HCT116 (cell line): ENCODE measurements around the gene LCMT2. TPM values are rescaled to one million over a fixed set of nuclear protein-coding genes. Genes with fewer than 3 reads are reported as not detected.

ENCODE experiments used
- ATAC-seq: fragments of 200-7000 bp; cut with Tn5 transposase; 2 replicates; pipeline ENCODE4 v1.9.1; 2020; ENCODE audit warnings: mild to moderate bottlenecking, moderate library complexity
- BruUV-seq: library from RNA; stranded (reverse); fragments of 400-500 nt; replicated peaks from 2 replicates; lab custom pipeline; 2021; lab: Mats Ljungman, UMichigan
- CTCF ChIA-PET: fragments of 300-600 bp; sonication (Branson Sonifier 250); formaldehyde crosslinking; loops from one replicate; lab custom pipeline; 2021; ENCODE audit warnings: antibody characterized with exemption; lab: Charles Lee
- POLR2A ChIA-PET: fragments of 300-600, 350-600 bp; sonication (Branson Sonifier 250); formaldehyde crosslinking; loops from one replicate; lab custom pipeline; 2021; ENCODE audit warnings: antibody characterized with exemption; lab: Charles Lee
- RAD21 ChIA-PET, 2 experiments: fragments of 300-600 bp; sonication (Branson Sonifier 250); formaldehyde crosslinking; loops; one replicate each; lab custom pipeline; 2023; ENCODE audit warnings: low total read pairs in 2 of 2; ENCODE audit not compliant: uncharacterized antibody in 2 of 2, unreplicated experiment in 2 of 2, low non-redundant PET in 1 of 2; lab: Charles Lee
- DNase-seq: peaks from one replicate; pipeline ENCODE4 v3.0.0-alpha.2; 2010; ENCODE audit warnings: low read depth, low spot score
- H2AFZ ChIP-seq: fragments of 200-600 bp; shearing (Covaris generic), sonication (generic); 2 replicates; pipeline ENCODE4 v1.6.1; 2017; ENCODE audit warnings: low read depth, mixed run types, mixed read lengths, antibody characterized with exemption, low read length; ENCODE audit not compliant: poor library complexity, severe bottlenecking
- H3K27ac ChIP-seq: 2 replicates; pipeline ENCODE4 v1.5.1; 2012; ENCODE audit warnings: low read depth, low read length
- H3K27me3 ChIP-seq: fragments of 200-600 bp; sonication (generic); 2 replicates; pipeline ENCODE4 v1.6.1; 2016; ENCODE audit warnings: mixed run types, low read length, mixed read lengths; ENCODE audit not compliant: insufficient read depth
- H3K36me3 ChIP-seq, 2 experiments: fragments of 200-500 bp in 1 of 2; fragments of 200-600 bp in 1 of 2; sonication (Bioruptor generic) in 1 of 2; sonication (generic) in 1 of 2; 2 replicates each; pipeline versions ENCODE4 v1.5.1 to v1.6.1; 2014 to 2016; ENCODE audit warnings: low read length in 2 of 2, inconsistent platforms in 1 of 2, mixed read lengths in 1 of 2, mixed run types in 1 of 2; ENCODE audit not compliant: insufficient read depth in 2 of 2, control insufficient read depth in 1 of 2
- H3K4me1 ChIP-seq, 2 experiments: fragments of 200-600 bp in 1 of 2; sonication (generic) in 1 of 2; 2 replicates each; pipeline versions ENCODE4 v1.5.1 to v1.6.1; 2012 to 2017; ENCODE audit warnings: low read length in 2 of 2, inconsistent platforms in 1 of 2, mild to moderate bottlenecking in 1 of 2, mixed read lengths in 1 of 2, mixed run types in 1 of 2, moderate library complexity in 1 of 2; ENCODE audit not compliant: insufficient read depth in 2 of 2, control insufficient read depth in 1 of 2
- H3K4me2 ChIP-seq: fragments of 200-600 bp; sonication (generic); 2 replicates; pipeline ENCODE4 v1.6.1; 2017; ENCODE audit warnings: mixed run types, low read length, mixed read lengths
- H3K4me3 ChIP-seq, 2 experiments: fragments of 200-600 bp in 1 of 2; sonication (generic) in 1 of 2; replicated peaks in 1 of 2; 2 replicates each; pipeline ENCODE4 v1.5.1; 2011 to 2016; ENCODE audit warnings: low read length in 2 of 2, control low read depth in 1 of 2, low read depth in 1 of 2, mild to moderate bottlenecking in 1 of 2, mixed read lengths in 1 of 2, mixed run types in 1 of 2
- H3K79me2 ChIP-seq: fragments of 200-600 bp; sonication (generic); 2 replicates; pipeline ENCODE4 v1.6.1; 2017; ENCODE audit warnings: mild to moderate bottlenecking, mixed run types, low read length, moderate library complexity, mixed read lengths; ENCODE audit not compliant: insufficient read depth
- H3K9ac ChIP-seq: fragments of 200-600 bp; sonication (generic); 2 replicates; pipeline ENCODE4 v1.6.1; 2016; ENCODE audit warnings: low read length, mixed read lengths
- H3K9me2 ChIP-seq: fragments of 200-600 bp; sonication (generic), shearing (Covaris generic); 2 replicates; pipeline ENCODE4 v1.6.1; 2017; ENCODE audit warnings: mixed run types, mild to moderate bottlenecking, moderate library complexity; ENCODE audit not compliant: insufficient read depth
- H3K9me3 ChIP-seq, 2 experiments: fragments of 200-500 bp in 1 of 2; fragments of 200-600 bp in 1 of 2; sonication (Bioruptor generic) in 1 of 2; sonication (generic) in 1 of 2; 2 replicates each; pipeline ENCODE4 v1.6.1; 2014 to 2017; ENCODE audit warnings: low read length in 2 of 2, mixed read lengths in 2 of 2, inconsistent platforms in 1 of 2, low read depth in 1 of 2, mild to moderate bottlenecking in 1 of 2, mixed run types in 1 of 2, moderate library complexity in 1 of 2; ENCODE audit not compliant: control insufficient read depth in 1 of 2, insufficient read depth in 1 of 2
- H4K20me1 ChIP-seq: fragments of 200-600 bp; sonication (generic), shearing (Covaris generic); 2 replicates; pipeline ENCODE4 v1.6.1; 2017; ENCODE audit warnings: mixed run types, mild to moderate bottlenecking, moderate library complexity; ENCODE audit not compliant: insufficient read depth
- CTCF ChIP-seq, 3 experiments: fragments of 200-600 bp in 1 of 3; sonication (generic) in 1 of 3; IDR thresholded peaks in 2 of 3; conservative IDR thresholded peaks in 1 of 3; 2 replicates each; pipeline ENCODE4 v1.5.1; 2012 to 2017; ENCODE audit warnings: low read depth in 2 of 3, low read length in 2 of 3, antibody characterized with exemption in 1 of 3, borderline replicate concordance in 1 of 3, control low read depth in 1 of 3, mild to moderate bottlenecking in 1 of 3, mixed read lengths in 1 of 3, mixed run types in 1 of 3, moderate library complexity in 1 of 3; ENCODE audit not compliant: insufficient read depth in 1 of 3
- SRF ChIP-seq: IDR thresholded peaks from 2 replicates; pipeline ENCODE4 v1.6.1; 2012; ENCODE audit warnings: low read depth
- intact Hi-C: fragments of 100-400 bp; cut with micrococcal nuclease; formaldehyde crosslinking; loops from 2 replicates; pipeline ENCODE4 v1.10.0; 2022
- total RNA-seq: library from RNA; stranded (reverse); gene quantifications from one replicate; pipeline ENCODE4 v1.2.1, GENCODE V29; 2021; ENCODE audit not compliant: unreplicated experiment

LCMT2 gene
- total RNA-seq, 1 experiment from 2014 or later: 4.7 TPM

GRCh38 chr15:43376017-43376705, 45.8 kb upstream of the LCMT2 start:
- peaks cover 0 to 10% of the 10 kb centered on the region in 2 experiments; a peak in 3 of 4 replicates for H3K4me1 ChIP-seq
- no peak overlapping the region for H3K4me2 ChIP-seq
- BruUV-seq: no TSS peak
- peak; percentile 27 for DNase-seq
- H3K27ac ChIP-seq: no peak overlapping the region
- no peaks in the 10 kb centered on the region for H3K9me2 ChIP-seq
- no peak overlapping the region for H3K4me3 ChIP-seq
- H4K20me1 ChIP-seq: peaks cover 5% of the 10 kb centered on the region; the same call in 1 of the 2 replicates
- H3K79me2 ChIP-seq: peaks cover 60% of the 10 kb centered on the region
- H3K9ac ChIP-seq: no peak overlapping the region
- RAD21 ChIA-PET: no interaction called here
- no peaks in the 10 kb centered on the region for H3K9me3 ChIP-seq
- intact Hi-C loops: no loop called here
- POLR2A ChIA-PET: no interaction called here
- CTCF ChIA-PET: interaction anchor here (0.6 to 1.6 kb wide), 9 partner anchors 11 to 134 kb away, joined by 3 to 11 read pairs (median 3); no protein-coding TSS in a partner anchor
- H3K36me3 ChIP-seq: peaks cover 12 to 43% of the 10 kb centered on the region in 2 experiments
- peak; percentile 73 for ATAC-seq
- no peak overlapping the region for H2AFZ ChIP-seq
- TF ChIP-seq CTCF (IDR thresholded peaks at IDR 0.05 in 2 of 3, conservative IDR thresholded peaks at IDR 0.05 in 1 of 3; ENCODE audit: borderline replicate concordance in 1 of 3, insufficient read depth in 1 of 3, low read depth in 2 of 3, low read length in 2 of 3) (peak; percentile 69 to 94 (median 89); a peak in 5 of 6 replicates), SRF (no peak)
- no peaks in the 10 kb centered on the region for H3K27me3 ChIP-seq
